Gastrocnemius medialis (tissue), 4 donors: Measurements from ENCODE around the gene SEC22C.

Experiments used
- CTCF ChIP-seq, 5 experiments: fragments of 450-650 bp in 3 of 5; fragments of 200-600 bp in 2 of 5; sonication (generic) in 2 of 5; IDR thresholded peaks in 4 of 5; conservative IDR thresholded peaks in 1 of 5; 1 replicate in 4 of 5; 2 replicates in 1 of 5; pipeline ENCODE4 v1.5.1; 2016 to 2019; ENCODE audit warnings: antibody characterized with exemption in 5 of 5, mild to moderate bottlenecking in 3 of 5, moderate library complexity in 3 of 5
- POLR2A ChIP-seq, 2 donors: fragments of 450-650 bp; IDR thresholded peaks; one replicate each; pipeline ENCODE4 v1.6.1; 2017; ENCODE audit warnings: antibody characterized with exemption in 2 of 2, mild to moderate bottlenecking in 2 of 2, moderate library complexity in 2 of 2

GRCh38 chr3:42590989-42591756 lies 9.4 kb upstream of the SEC22C start:
- no peak for TF ChIP-seq POLR2A (IDR thresholded peaks at IDR 0.05)
- no peak for TF ChIP-seq CTCF (IDR thresholded peaks at IDR 0.05 in 4 of 5, conservative IDR thresholded peaks at IDR 0.05 in 1 of 5)
